ENCODE results near the gene ZNF853. TPM values are rescaled to one million over a fixed set of nuclear protein-coding genes. Genes with fewer than 3 reads are reported as not detected.
"Not testable (repeated sequence)": the region's sequence is repeated elsewhere in the genome, so short reads cannot be mapped to it uniquely, and the experiment has no call there.

The ZNF853 gene
- total RNA-seq, 1 experiment from 2014 or later: 0.31 TPM

- no peak for DNase-seq (ENCODE audit: low spot score)
These were observed 36.5 kb downstream of the ZNF853 start for GRCh38 chr7:6651851-6652445.

DNA sequence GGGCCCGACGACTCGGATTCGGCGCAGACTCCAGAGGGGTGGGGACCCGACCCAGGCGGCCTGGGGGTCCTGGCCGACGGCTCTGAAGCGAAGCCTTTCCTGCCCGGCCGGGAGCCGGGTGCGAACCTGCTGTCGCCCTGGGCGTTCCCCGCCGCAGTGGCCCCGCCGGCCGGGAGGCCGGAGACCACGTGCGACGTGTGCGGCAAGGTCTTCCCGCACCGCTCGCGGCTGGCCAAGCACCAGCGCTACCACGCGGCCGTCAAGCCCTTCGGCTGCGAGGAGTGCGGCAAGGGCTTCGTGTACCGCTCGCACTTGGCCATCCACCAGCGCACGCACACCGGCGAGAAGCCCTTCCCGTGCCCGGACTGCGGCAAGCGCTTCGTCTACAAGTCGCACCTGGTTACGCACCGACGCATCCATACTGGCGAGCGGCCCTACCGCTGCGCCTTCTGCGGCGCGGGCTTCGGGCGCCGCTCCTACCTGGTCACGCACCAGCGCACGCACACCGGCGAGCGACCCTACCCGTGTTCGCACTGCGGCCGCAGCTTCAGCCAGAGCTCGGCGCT lies 37.1 kb downstream of the ZNF853 start:
- no peak for DNase-seq (ENCODE audit: low spot score)

DNA sequence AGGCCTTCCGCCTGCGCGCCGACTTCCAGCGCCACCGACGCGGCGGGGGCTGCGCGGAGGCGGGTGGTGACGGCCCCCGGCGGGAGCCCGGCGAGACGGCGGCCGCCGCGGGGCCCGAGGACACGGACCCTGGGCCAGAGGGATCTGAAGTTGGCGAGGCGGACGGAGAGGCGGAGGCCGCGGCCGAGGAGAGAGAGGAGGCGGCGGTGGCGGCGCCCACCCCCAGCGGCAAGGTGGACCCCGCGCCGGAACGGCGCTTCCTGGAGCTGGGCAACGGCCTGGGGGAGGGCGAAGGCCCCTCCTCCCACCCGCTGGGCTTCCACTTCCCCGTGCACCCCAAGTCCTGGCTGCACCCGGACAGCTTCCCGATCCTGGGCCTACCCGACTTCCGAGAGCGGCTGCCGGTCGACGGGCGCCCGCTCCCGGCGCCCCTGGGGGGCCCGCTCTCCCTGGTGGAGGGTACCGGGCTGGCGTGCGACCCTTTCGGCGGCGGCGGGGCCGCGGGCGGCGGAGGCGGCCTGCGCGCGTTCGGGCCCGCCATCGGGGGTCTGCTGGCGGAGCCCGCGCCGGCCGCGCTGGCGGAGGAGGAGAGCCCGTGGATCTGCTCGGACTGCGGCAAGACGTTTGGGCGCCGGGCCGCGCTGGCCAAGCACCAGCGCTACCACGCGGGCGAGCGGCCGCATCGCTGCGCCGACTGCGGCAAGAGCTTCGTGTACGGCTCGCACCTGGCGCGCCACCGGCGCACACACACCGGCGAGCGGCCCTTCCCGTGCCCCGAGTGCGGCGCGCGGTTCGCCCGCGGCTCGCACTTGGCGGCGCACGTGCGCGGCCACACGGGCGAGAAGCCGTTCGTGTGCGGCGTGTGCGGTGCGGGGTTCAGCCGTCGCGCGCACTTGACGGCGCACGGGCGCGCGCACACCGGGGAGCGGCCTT lies 37.9 kb downstream of the ZNF853 start:
- DNase-seq (ENCODE audit: low spot score): no peak

DNA sequence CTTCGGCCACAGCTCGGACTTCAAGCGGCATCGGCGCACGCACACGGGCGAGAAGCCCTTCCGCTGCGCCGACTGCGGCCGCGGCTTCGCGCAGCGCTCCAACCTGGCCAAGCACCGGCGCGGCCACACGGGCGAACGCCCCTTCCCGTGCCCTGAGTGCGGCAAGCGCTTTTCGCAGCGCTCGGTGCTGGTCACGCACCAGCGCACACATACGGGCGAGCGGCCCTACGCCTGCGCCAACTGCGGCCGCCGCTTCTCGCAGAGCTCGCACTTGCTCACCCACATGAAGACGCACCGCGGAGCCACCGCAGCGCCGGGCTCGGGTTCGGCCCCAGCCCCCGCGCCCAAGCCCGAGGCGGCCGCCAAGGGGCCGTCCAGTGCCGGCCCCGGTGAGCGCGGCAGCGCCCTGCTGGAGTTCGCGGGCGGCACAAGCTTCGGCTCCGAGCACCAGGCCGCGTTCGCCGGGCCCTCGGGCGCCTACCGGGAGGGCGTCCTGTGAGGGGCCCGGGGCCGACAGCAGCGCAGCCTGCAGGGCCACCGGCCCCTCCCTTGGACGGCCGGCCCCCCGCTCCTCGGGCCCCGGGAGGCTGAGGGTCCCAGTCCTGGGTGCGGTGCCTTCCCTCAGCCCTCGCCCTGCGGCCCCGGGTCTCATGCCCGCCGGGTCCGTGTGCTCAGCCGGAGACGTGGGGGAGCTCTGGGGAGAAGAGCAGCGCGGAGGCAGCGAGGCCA lies 38.9 kb downstream of the ZNF853 start:
- DNase-seq (ENCODE audit: low spot score): no peak

DNA sequence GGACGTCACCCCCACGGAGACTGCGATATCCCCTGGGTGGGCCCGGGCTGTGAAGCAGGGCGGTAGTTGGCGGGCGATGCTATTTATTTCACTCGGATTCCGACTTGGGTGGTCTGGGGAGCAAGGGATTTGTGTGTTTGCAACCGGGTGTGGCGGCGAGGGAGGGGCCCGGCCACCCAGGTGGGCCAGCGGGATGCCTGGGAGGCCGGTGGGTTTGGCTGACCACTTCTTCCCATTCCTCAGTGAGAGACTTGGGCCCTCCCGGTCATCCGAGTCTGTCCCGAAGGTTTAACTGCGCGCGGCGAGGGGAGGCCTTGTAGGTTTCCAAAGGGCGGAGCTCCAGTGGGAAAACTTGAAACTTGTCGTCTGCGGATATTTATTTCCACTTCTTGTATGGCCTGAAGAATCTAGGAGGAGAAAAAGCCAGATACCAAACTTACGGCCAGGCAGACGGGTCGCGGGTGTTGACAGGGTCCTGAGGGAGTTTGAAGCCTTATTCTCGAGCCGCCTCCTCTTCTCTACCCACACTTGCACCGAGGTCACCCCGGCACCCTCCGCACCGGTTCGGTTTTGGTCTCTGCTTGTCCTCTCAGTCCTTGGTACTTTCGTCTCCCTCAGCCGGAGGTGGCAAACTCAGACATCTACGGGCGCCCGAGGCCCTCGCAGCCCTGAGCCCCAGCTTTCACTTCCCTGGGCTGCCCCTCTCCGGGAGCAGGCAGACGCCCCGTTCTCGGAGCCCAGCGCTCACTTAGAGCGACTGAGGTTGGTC lies 39.6 kb downstream of the ZNF853 start:
- DNase-seq (ENCODE audit: low spot score): no peak

DNA sequence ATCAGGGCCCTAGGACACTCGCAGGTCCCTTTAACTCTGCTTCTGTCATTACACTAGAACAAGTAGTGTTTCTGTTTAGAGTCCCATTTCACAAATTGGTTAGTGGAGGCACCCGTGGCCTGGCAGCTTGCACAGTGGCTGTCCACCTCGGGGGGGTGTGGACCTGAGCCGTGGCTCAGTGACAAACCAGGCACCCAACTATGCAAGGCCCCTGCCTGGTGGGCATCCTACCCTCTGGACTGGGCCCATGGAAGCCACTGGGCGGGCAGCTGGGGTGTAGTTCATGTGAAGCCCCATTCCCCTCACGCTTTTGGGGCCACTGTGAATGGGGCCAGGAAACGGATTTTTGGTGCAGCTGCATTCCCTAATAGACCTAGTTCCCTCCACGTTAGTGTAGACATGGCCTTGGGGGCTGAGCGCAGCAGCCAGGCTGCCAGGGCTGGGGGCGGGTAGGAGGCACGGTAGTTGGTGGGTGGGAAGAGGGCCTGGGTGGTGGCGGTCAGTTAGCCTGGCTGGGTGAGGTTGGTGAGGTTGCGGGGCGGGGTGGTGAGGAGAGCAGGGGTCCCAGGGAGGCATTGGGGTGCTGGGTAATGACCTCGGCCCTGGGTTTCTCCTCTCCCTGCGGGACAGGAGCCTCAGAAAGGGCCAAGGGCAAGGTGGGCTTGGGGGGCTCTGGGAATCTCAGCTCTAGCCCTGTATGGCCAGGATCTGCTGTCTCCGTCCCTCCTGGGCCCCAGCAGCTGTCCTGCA lies 40.4 kb downstream of the ZNF853 start:
- no peak for DNase-seq (ENCODE audit: low spot score)

DNA sequence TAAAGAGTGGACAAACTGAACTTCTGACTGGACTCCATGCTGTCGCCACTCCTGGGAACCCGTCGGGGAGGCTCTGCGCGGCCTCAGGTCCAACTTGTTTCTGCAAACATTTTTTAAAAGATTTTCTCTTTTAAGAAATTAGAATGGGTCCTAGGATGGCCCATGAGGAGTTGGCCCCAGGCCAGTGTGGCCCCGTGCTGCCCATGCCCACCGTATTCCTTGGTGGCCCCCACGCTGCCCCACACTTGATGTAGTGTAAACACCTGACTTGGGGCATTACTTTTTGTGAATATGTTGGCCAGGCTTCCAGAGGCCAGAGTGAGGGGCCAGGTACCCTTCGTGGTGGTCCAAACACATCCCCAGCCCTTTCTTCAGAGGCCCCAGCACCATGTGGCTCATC lies 41.0 kb downstream of the ZNF853 start:
- DNase-seq (ENCODE audit: low spot score): no peak

DNA sequence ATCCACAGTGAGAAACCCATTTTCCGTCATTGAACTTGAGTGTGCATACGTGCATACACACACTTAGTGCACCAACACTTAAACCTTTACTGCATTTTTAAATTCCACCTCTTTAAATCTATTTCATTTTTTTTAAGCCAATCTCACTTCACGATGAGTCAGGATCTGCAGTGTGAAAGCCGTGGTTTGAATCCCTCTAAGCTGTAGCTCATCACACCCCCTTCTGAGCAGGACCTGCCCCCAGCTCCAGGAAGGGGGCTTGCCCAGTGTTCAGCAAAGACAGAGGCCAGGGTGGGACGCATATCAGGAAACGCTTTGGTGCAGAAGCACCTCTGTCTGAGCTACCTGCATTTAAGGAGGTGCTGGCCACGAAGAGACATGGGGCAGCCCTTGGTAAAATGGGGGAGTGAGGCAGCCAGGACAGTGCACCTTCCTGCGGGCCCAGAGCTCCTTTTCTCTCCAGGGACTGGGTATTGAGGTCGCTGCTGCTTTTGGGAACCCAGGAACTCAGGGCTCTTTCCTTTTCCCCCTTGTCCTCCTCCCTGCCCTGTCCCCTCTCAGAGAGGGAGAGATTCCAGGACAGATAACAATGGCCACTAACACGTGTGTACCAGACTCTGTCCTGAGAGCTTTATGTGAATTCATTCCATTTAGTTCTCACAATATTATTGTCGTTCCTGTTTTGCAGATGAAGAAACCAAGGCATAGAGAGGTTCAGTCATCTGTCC lies 43.4 kb downstream of the ZNF853 start:
- DNase-seq (ENCODE audit: low spot score): no peak

DNA sequence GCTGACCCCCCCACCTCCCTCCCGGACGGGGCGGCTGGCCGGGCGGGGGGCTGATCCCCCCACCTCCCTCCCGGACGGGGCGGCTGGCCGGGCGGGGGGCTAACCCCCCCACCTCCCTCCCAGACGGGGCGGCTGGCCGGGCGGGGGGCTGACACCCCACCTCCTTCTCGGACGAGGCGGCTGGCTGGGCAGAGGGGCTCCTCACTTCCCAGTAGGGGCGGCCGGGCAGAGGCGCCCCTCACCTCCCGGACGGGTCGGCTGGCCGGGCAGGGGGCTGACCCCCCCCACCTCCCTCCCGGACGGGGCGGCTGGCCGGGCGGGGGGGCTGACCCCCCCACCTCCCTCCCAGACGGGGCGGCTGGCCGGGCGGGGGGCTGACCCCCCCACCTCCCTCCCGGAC lies 55.4 kb downstream of the ZNF853 start:
- DNase-seq (ENCODE audit: low spot score): not testable (repeated sequence)

Other genes with a start within 250 kb of the ZNF853 start
- 108 and 119 TPM in 2 replicates for gene RAC1, start 241.1 kb upstream of the ZNF853 start, total RNA-seq (2014; rRNA removed; shearing (Covaris generic))
- gene DAGLB, start 167.7 kb upstream of the ZNF853 start, total RNA-seq (2014; rRNA removed; shearing (Covaris generic)): 24.2 and 27.1 TPM in 2 replicates
- 93.0 and 114 TPM in 2 replicates for gene KDELR2, start 131.5 kb upstream of the ZNF853 start, total RNA-seq (2014; rRNA removed; shearing (Covaris generic))
- not detected in 2 replicates for gene GRID2IP, start 64.1 kb upstream of the ZNF853 start, total RNA-seq (2014; rRNA removed; shearing (Covaris generic))
- 40.8 and 42.1 TPM in 2 replicates for gene ZDHHC4, start 38.2 kb upstream of the ZNF853 start, total RNA-seq (2014; rRNA removed; shearing (Covaris generic))
- 27.6 and 29.5 TPM in 2 replicates for gene INTS15, start 25.6 kb upstream of the ZNF853 start, total RNA-seq (2014; rRNA removed; shearing (Covaris generic))
- 32.8 and 35.9 TPM in 2 replicates for gene ZNF316, start 21.7 kb downstream of the ZNF853 start, total RNA-seq (2014; rRNA removed; shearing (Covaris generic))
- gene ZNF12, start 91.3 kb downstream of the ZNF853 start, total RNA-seq (2014; rRNA removed; shearing (Covaris generic)): 17.2 and 22.5 TPM in 2 replicates
- 0.08 TPM in 1 of 2 replicates, not detected in the other for gene RSPH10B2, start 138.5 kb downstream of the ZNF853 start, total RNA-seq (2014; rRNA removed; shearing (Covaris generic))
- 29.8 and 31.7 TPM in 2 replicates for gene CCZ1B, start 210.7 kb downstream of the ZNF853 start, total RNA-seq (2014; rRNA removed; shearing (Covaris generic))